AG04449 (cell line): Measurements from ENCODE around the gene ACTL8.

Source experiments
- CTCF ChIA-PET: fragments of 350-600 bp; formaldehyde crosslinking; extraction: SDS; loops from one replicate; lab custom pipeline; 2021; ENCODE audit warnings: antibody characterized with exemption; lab: Yijun Ruan, JAX
- POLR2A ChIA-PET: fragments of 400-600, 350-600 bp; formaldehyde crosslinking; extraction: SDS; loops from one replicate; lab custom pipeline; 2020; ENCODE audit warnings: antibody characterized with exemption, inconsistent platforms; lab: Yijun Ruan, JAX
- DNase-seq: peaks from one replicate; pipeline ENCODE4 v3.0.0-alpha.2; 2010; ENCODE audit warnings: low read depth, low spot score
- H3K4me3 ChIP-seq: 2 replicates; pipeline ENCODE4 v1.5.1; 2011; ENCODE audit warnings: low read depth, mild to moderate bottlenecking, control low read depth, low read length
- TF ChIP-seq, protein P1 (sequence below): IDR thresholded peaks from one replicate; pipeline ENCODE4 v1.5.1; 2011; ENCODE audit warnings: mild to moderate bottlenecking, moderate library complexity, low read length, control low read depth, inconsistent platforms; ENCODE audit not compliant: insufficient read depth; ENCODE audit errors: missing control alignments

Gene ACTL8

DNA sequence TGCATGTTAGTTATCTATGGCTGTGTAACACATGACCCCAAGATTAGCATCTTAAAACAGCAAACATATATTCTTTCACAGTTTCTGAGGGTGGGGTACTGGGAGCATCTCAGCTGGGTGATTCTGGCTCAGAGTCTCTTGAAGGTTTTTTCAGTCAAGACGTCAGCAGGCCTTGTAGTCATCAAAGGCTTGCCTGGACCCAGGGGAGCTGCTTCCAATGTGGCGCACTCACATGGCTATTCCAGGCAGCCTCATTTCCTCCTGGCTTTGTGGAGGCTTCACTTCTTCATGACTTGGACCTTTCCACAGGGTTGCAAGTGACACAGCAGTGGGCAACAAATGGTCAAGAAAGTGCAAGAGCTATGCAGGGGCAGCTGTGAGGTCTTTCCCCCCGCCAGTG is 114.7 kb downstream of the ACTL8 start:
- ChIA-PET POLR2A (no interaction called here), CTCF (no interaction called here)
- TF ChIP-seq, protein P1, sequence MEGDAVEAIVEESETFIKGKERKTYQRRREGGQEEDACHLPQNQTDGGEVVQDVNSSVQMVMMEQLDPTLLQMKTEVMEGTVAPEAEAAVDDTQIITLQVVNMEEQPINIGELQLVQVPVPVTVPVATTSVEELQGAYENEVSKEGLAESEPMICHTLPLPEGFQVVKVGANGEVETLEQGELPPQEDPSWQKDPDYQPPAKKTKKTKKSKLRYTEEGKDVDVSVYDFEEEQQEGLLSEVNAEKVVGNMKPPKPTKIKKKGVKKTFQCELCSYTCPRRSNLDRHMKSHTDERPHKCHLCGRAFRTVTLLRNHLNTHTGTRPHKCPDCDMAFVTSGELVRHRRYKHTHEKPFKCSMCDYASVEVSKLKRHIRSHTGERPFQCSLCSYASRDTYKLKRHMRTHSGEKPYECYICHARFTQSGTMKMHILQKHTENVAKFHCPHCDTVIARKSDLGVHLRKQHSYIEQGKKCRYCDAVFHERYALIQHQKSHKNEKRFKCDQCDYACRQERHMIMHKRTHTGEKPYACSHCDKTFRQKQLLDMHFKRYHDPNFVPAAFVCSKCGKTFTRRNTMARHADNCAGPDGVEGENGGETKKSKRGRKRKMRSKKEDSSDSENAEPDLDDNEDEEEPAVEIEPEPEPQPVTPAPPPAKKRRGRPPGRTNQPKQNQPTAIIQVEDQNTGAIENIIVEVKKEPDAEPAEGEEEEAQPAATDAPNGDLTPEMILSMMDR: no peak
- H3K4me3 ChIP-seq: no peak overlapping the region
- DNase-seq: no peak

DNA sequence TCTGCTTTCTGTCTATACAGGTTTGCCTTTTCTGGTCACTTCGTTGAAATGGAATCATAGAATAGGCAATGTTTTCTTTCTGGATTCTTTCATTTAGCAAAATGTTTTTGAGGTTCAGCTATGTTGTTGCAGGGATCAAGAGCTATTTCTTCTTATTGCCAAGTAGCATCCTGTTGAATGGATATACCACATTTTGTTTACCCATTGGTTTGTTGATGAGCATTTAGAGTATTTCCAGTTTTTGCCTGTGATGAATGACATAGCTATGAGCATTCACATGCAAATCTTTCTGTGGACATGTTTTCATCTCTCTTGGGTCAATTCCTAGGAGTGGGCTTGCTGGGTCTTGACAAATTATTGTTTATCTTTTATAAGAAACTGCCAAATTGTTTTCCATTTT is 115.5 kb downstream of the ACTL8 start:
- TF ChIP-seq, protein P1: no peak
- POLR2A ChIA-PET: no interaction called here
- CTCF ChIA-PET: interaction anchor here (0.9 kb wide), 1 partner anchor 8 kb away, joined by 3 read pairs; no protein-coding TSS in a partner anchor
- DNase-seq: no peak
- no peak overlapping the region for H3K4me3 ChIP-seq

DNA sequence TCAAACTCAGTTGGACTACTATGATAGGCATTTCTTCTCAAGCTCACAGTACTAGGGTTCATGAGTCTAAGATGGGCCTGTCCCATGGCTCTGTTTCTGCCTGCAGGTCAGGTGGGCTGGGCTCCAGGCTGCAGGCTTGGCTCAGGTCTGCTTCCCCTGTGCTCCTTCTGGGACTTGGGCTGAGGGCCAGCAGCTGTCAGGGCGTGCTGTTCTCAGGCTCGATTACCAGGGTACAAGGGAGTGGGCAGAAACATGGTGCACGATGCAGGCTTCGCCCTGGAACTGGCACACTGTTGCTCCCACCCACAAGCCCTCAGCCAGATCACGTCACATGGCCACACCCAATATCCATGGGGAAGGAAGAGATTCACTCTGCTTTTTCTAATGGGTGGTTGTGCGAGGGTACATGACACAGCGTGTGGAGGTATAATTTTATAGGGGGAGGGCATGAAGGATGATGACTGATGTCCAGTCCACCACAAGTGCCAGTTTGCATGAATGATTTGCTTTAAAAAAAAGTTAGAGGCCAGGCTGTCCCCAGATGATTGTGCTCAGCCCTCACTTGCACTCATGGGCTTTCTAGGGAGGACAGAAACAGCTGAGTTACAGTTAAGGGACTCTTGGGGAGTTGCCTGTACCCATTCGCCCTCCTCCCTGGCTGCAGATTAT is 118.0 kb downstream of the ACTL8 start:
- ChIA-PET CTCF (interaction anchor here (3.5 kb wide), 1 partner anchor 9 kb away, joined by 14 read pairs; no protein-coding TSS in a partner anchor), POLR2A (no interaction called here)
- H3K4me3 ChIP-seq: no peak overlapping the region
- DNase-seq: no peak
- TF ChIP-seq, protein P1: no peak

DNA sequence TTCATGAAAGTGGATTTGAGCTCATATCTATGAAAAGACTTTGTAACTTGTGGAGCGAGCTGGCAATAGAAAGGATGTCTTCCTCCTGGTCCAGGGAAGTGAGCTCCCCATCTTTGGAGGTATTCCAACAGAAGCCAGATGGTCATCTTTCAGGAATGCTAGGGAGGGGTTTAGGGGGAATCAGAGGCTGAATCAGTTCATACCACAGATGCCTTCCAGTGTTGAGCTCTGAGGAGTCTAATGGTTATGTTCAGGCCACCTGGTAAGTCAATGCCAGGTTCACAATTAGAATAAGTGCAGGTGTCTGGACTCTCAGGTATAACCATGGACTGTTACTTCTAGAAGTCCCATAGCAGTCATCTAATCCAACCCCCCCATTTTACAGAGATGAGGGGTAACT is 119.1 kb downstream of the ACTL8 start:
- DNase-seq: peak; percentile 85
- CTCF ChIA-PET: interaction anchor here (1.6 to 3.5 kb wide), 2 partner anchors 10 to 35 kb away, joined by 4 to 14 read pairs; no protein-coding TSS in a partner anchor
- peak overlapping the region; percentile 33 for H3K4me3 ChIP-seq
- TF ChIP-seq, protein P1: no peak
- POLR2A ChIA-PET: interaction anchor here (2.8 kb wide), 1 partner anchor 8 kb away, joined by 21 read pairs; no protein-coding TSS in a partner anchor

DNA sequence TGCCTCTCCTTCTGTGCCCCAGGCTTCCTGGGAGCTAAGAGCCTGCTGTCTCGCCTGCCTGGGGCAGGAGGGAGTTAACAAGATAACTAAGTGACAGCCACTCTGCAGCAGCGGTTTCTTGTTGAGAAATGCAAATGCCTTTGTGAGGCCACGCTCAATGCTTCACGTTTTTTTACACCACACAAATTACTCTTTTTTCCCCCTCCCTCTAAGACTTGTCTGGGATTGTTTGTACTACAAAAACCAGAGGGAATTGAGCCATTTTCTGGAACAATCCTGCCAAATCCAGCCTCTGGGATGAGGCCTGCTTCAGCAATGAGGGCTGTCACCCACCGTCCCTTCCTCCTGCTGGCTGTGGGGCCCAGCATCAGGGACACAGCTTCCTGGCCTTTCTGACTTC is 119.6 kb downstream of the ACTL8 start:
- TF ChIP-seq, protein P1: no peak
- CTCF ChIA-PET: interaction anchor here (1.4 to 3.5 kb wide), 3 partner anchors 8 to 35 kb away, joined by 3 to 14 read pairs (median 4); no protein-coding TSS in a partner anchor
- peak; percentile 96 for DNase-seq
- peak overlapping the region; percentile 33 for H3K4me3 ChIP-seq
- POLR2A ChIA-PET: interaction anchor here (2.8 kb wide), 1 partner anchor 9 kb away, joined by 21 read pairs; no protein-coding TSS in a partner anchor

DNA sequence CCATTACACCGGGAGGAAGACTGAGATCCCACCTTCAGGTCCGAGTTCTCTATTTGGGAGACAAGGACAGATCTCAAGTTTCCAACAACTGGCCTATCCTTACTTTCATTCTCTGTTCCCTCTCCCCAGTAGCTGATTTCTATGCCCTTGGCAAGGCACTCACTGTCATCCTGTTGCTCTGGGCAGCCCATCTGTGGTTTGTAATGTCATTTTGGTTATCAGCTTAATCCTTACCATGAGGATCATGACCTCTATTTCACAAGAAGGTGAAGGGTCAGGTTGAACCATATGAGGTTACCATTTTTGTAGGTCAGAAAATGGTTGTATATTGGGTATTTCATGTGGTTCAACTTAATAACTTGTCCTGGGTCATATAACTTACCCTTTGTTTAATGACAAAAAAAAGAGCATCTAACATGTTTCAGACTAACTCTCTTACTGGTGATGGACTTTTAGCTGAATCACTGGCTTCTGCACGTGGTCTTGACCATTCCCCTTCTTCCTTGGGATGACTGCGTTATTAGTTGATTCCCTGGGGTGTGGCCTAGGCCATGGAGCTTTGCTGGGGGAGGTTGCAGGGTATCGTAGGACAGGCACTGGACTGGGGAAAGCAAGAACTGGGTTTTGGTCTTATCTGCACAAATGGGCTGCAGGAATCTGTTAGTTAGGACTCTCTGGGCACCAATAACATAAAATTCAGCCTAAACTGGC is 120.2 kb downstream of the ACTL8 start:
- TF ChIP-seq, protein P1: no peak
- no peak overlapping the region for H3K4me3 ChIP-seq
- POLR2A ChIA-PET: interaction anchor here (0.6 to 2.8 kb wide), 2 partner anchors 9 to 27 kb away, joined by 3 to 21 read pairs; no protein-coding TSS in a partner anchor
- no peak for DNase-seq
- CTCF ChIA-PET: interaction anchor here (0.9 to 3.5 kb wide), 4 partner anchors 9 to 225 kb away, joined by 3 to 14 read pairs (median 4); no protein-coding TSS in a partner anchor
